ENCODE results near the gene TNIK.

GRCh38 chr3:171038342-171038741, 421.9 kb downstream of the TNIK start:
- TF ChIP-seq EZH2phosphoT487 (IDR thresholded peaks at IDR 0.05; ENCODE audit: borderline replicate concordance) (no peak), CTCF (conservative IDR thresholded peaks at IDR 0.05; ENCODE audit: low read length) (no peak)

All from Loucy (cell line).